HepG2 (cell line): ENCODE measurements around the gene SMAD6. TPM values are rescaled to one million over a fixed set of nuclear protein-coding genes. Genes with fewer than 3 reads are reported as not detected.

Source experiments
- ATAC-seq: fragments of 200-7000 bp; cut with Tn5 transposase; 3 replicates; pipeline ENCODE4 v1.9.1; 2020; ENCODE audit warnings: mild to moderate bottlenecking, moderate library complexity
- BruUV-seq: library from RNA; stranded (reverse); fragments of 400-500 nt; replicated peaks from 2 replicates; lab custom pipeline; 2021; lab: Mats Ljungman, UMichigan
- CTCF ChIA-PET: fragments of 300-600 bp; formaldehyde crosslinking; extraction: SDS; loops from one replicate; lab custom pipeline; 2021; ENCODE audit warnings: low total read pairs, inconsistent platforms, low intra/inter-chr PET ratio; lab: Yijun Ruan, JAX
- POLR2A ChIA-PET: fragments of 350-600 bp; sonication (Branson Sonifier 250); formaldehyde crosslinking; loops from one replicate; lab custom pipeline; 2020; ENCODE audit warnings: antibody characterized with exemption, inconsistent platforms; lab: Yijun Ruan, JAX
- DNase-seq: peaks from one replicate; pipeline ENCODE4 v3.0.0-alpha.2; 2015; ENCODE audit warnings: low spot score
- FAIRE-seq: peaks from 3 replicates; lab custom pipeline; 2011; peaks lifted over from hg19 to GRCh38; lab: Jason Lieb, UNC
- H2AFZ ChIP-seq: one replicate; pipeline ENCODE4 v1.6.1; 2011; ENCODE audit warnings: low read length, inconsistent platforms
- H3K27ac ChIP-seq: fragments of 300-600 bp; 3 replicates; pipeline ENCODE4 v1.8.0; 2011; ENCODE audit warnings: mixed run types, mild to moderate bottlenecking, mixed read lengths, low read length, inconsistent platforms; ENCODE audit not compliant: insufficient read depth; ENCODE audit errors: extremely low read length
- H3K27me3 ChIP-seq, 2 experiments: fragments of 200-600 bp in 1 of 2; 2 replicates in 1 of 2; 3 replicates in 1 of 2; pipeline versions ENCODE4 v1.6.0 to v1.8.0; 2011; ENCODE audit warnings: low read length in 2 of 2, mild to moderate bottlenecking in 2 of 2, moderate library complexity in 2 of 2, inconsistent platforms in 1 of 2; ENCODE audit not compliant: insufficient read depth in 2 of 2, control insufficient read depth in 1 of 2
- H3K36me3 ChIP-seq, 2 experiments: fragments of 200-600 bp in 1 of 2; replicated peaks in 1 of 2; 2 replicates in 1 of 2; 3 replicates in 1 of 2; pipeline versions ENCODE4 v1.5.1 to v1.8.0; 2011; ENCODE audit warnings: low read length in 2 of 2, inconsistent platforms in 1 of 2; ENCODE audit not compliant: insufficient read depth in 2 of 2, control insufficient read depth in 1 of 2
- H3K4me1 ChIP-seq: 2 replicates; pipeline ENCODE4 v1.5.1; 2012; ENCODE audit warnings: low read length, inconsistent platforms; ENCODE audit not compliant: insufficient read depth
- H3K4me2 ChIP-seq: 2 replicates; pipeline ENCODE4 v1.6.0; 2011; ENCODE audit warnings: low read depth, low read length, inconsistent platforms
- H3K4me3 ChIP-seq, 3 experiments: fragments of 200-600 bp in 1 of 3; sonication (generic), shearing (Covaris generic) in 1 of 3; replicated peaks in 1 of 3; 2 replicates each; pipeline ENCODE4 v1.5.1; 2011 to 2016; ENCODE audit warnings: low read length in 3 of 3, inconsistent platforms in 2 of 3, low read depth in 2 of 3, mild to moderate bottlenecking in 2 of 3, control low read depth in 1 of 3, mixed read lengths in 1 of 3; ENCODE audit not compliant: insufficient read depth in 1 of 3
- H3K79me2 ChIP-seq: one replicate; pipeline ENCODE4 v1.6.1; 2011; ENCODE audit warnings: low read length, inconsistent platforms; ENCODE audit not compliant: insufficient read depth
- H3K9ac ChIP-seq: 2 replicates; pipeline ENCODE4 v1.6.0; 2011; ENCODE audit warnings: mild to moderate bottlenecking, low read depth, low read length, inconsistent platforms; ENCODE audit not compliant: insufficient read depth
- H3K9me3 ChIP-seq: 2 replicates; pipeline ENCODE4 v1.5.1; 2012; ENCODE audit warnings: mild to moderate bottlenecking, low read length
- H4K20me1 ChIP-seq: 2 replicates; pipeline ENCODE4 v1.6.0; 2011; ENCODE audit warnings: inconsistent platforms, mild to moderate bottlenecking, low read length, moderate library complexity; ENCODE audit not compliant: insufficient read depth
- ATF1 ChIP-seq: IDR thresholded peaks from 2 replicates; pipeline ENCODE4 v1.6.1; 2016; ENCODE audit warnings: mild to moderate bottlenecking, control low read depth
- E2F2 ChIP-seq: sonication (generic); formaldehyde crosslinking; IDR thresholded peaks from 2 replicates; pipeline ENCODE4 v1.4.0; 2020; ENCODE audit warnings: missing genetic modification reagents, borderline replicate concordance
- FOXA1 ChIP-seq, 2 experiments: fragments of 450-650 bp in 1 of 2; sonication (generic) in 1 of 2; formaldehyde crosslinking in 1 of 2; IDR thresholded peaks; 2 replicates each; pipeline versions ENCODE4 v1.4.0 to v1.6.1; 2016 to 2020; ENCODE audit warnings: missing genetic modification reagents in 1 of 2
- MXD4 ChIP-seq: IDR thresholded peaks from 2 replicates; pipeline ENCODE4 v1.6.1; 2016; ENCODE audit warnings: mild to moderate bottlenecking, missing biosample characterization, missing genetic modification reagents
- NFAT5 ChIP-seq: sonication (generic); formaldehyde crosslinking; IDR thresholded peaks from 2 replicates; pipeline ENCODE4 v1.4.0; 2020; ENCODE audit warnings: missing genetic modification reagents
- POLR2AphosphoS5 ChIP-seq: IDR thresholded peaks from 2 replicates; pipeline ENCODE4 v1.6.1; 2012; ENCODE audit warnings: low read depth, low read length
- POLR2G ChIP-seq: fragments of 200-400 bp; formaldehyde crosslinking; IDR thresholded peaks from 2 replicates; pipeline ENCODE4 v1.6.1; 2018; ENCODE audit warnings: mild to moderate bottlenecking, low read depth, low read length, moderate library complexity
- SIN3A ChIP-seq: IDR thresholded peaks from 2 replicates; pipeline ENCODE4 v1.6.1; 2011; ENCODE audit warnings: low read depth, mild to moderate bottlenecking, control low read depth, low read length, borderline replicate concordance
- SYNCRIP ChIP-seq: fragments of 200-400 bp; formaldehyde crosslinking; IDR thresholded peaks from 2 replicates; pipeline ENCODE4 v1.6.1; 2018; ENCODE audit warnings: mild to moderate bottlenecking, low read depth, low read length; ENCODE audit not compliant: insufficient read depth
- TEAD3 ChIP-seq: optimal IDR thresholded peaks from 2 replicates; pipeline ENCODE3; 2016; ENCODE audit warnings: borderline replicate concordance
- ZNF362 ChIP-seq: sonication (generic); formaldehyde crosslinking; IDR thresholded peaks from 2 replicates; pipeline ENCODE4 v1.4.0; 2020; ENCODE audit warnings: missing genetic modification reagents, mild to moderate bottlenecking, borderline replicate concordance
- ZNF441 ChIP-seq: sonication (generic); formaldehyde crosslinking; IDR thresholded peaks from 2 replicates; pipeline ENCODE4 v1.7.0; 2021; ENCODE audit warnings: missing genetic modification reagents, borderline replicate concordance
- ZNF552 ChIP-seq: sonication (generic); formaldehyde crosslinking; IDR thresholded peaks from 2 replicates; pipeline ENCODE4 v1.9.0; 2022; ENCODE audit warnings: missing genetic modification reagents, mild to moderate bottlenecking, borderline replicate concordance
- ZNF558 ChIP-seq: sonication (generic); formaldehyde crosslinking; IDR thresholded peaks from 2 replicates; pipeline ENCODE4 v1.9.0; 2022; ENCODE audit warnings: mild to moderate bottlenecking, missing genetic modification reagents, borderline replicate concordance
- ZSCAN22 ChIP-seq: sonication (generic); formaldehyde crosslinking; IDR thresholded peaks from 2 replicates; pipeline ENCODE4 v1.4.0; 2020; ENCODE audit warnings: mild to moderate bottlenecking, missing genetic modification reagents
- in situ Hi-C: cut with HindIII; loops from 2 replicates; pipeline ENCODE4 v1.10.0; 2017; ENCODE audit warnings: low pct_unique_long_range_greater_than_20kb; ENCODE audit not compliant: extremely low pct_ligation_motif_present
- intact Hi-C: fragments of 100-400 bp; cut with micrococcal nuclease; formaldehyde crosslinking; loops from one replicate; pipeline ENCODE4 v1.10.0; 2022; ENCODE audit not compliant: unreplicated experiment
- polyA plus RNA-seq, 8 experiments: library from polyadenylated mRNA; depleted of rRNA in 3 of 8; stranded (reverse) in 7 of 8; unstranded in 1 of 8; fragments of >200 nt; fragmentation: Illumina TruSeq in 4 of 8; extraction: Trizol in 4 of 8; gene quantifications; 2 replicates each; pipeline versions ENCODE4 v1.2.1 to v1.2.3, GENCODE V29; 2011 to 2016; ENCODE audit warnings: low read depth in 4 of 8, missing spikeins in 1 of 8, mixed read lengths in 1 of 8; ENCODE audit not compliant: insufficient read depth in 1 of 8
- total RNA-seq, 5 experiments: library from RNA; depleted of rRNA; stranded (reverse); fragments of >200 nt; fragmentation: Illumina TruSeq; extraction: Trizol; gene quantifications; 2 replicates each; pipeline ENCODE4 v1.2.3, GENCODE V29; 2016; ENCODE audit warnings: low read depth in 1 of 5

SMAD6 gene
- total and polyA plus RNA-seq, 2 of the 13 experiments (the other 11 are each of a cell fraction or from before 2014, with no cell fraction given): 3.3 to 4.4 TPM

GRCh38 chr15:66679657-66680108 lies 22.4 kb upstream of the SMAD6 start (continued):
- no peak for TF ChIP-seq ZNF362 (CRISPR knock-in tag)
- TF ChIP-seq MXD4: no peak
- TF ChIP-seq ZSCAN22: no peak
- no peak; the same call in 1 of the 2 replicates for TF ChIP-seq SIN3A
- no peak for TF ChIP-seq FOXA1 (IDR thresholded peaks at IDR 0.05)
- peak; percentile 80 for TF ChIP-seq FOXA1 (CRISPR knock-in tag; IDR thresholded peaks at IDR 0.05)
- no peak for TF ChIP-seq ZNF558 (CRISPR knock-in tag)
- TF ChIP-seq POLR2G: no peak

- Histone ChIP-seq H3K4me1 (peaks cover 35% of the 10 kb centered on the region), H3K79me2 (no peaks in the 10 kb centered on the region), H3K4me3 (no peak overlapping the region), H3K9ac (no peak overlapping the region), H3K4me2 (no peak overlapping the region), H3K36me3 (no peaks in the 10 kb centered on the region), H3K9me3 (peaks cover 8% of the 10 kb centered on the region; the same call in 1 of the 2 replicates), H4K20me1 (no peaks in the 10 kb centered on the region), H3K27me3 (no peaks in the 10 kb centered on the region), H2AFZ (no peak overlapping the region), H3K27ac (no peak overlapping the region)
- in situ Hi-C loops (no loop called here), intact Hi-C loops (no loop called here)
- FAIRE-seq: no peak
- no TSS peak for BruUV-seq
- CTCF ChIA-PET: no interaction called here
- POLR2A ChIA-PET: no interaction called here
- no peak for ATAC-seq
- DNase-seq: no peak
- TF ChIP-seq TEAD3 (CRISPR knock-in tag) (no peak), ZNF552 (CRISPR knock-in tag) (no peak), E2F2 (no peak), NFAT5 (no peak), ZNF441 (CRISPR knock-in tag) (no peak), SYNCRIP (no peak), POLR2AphosphoS5 (no peak), ATF1 (CRISPR knock-in tag) (no peak)
Measured at GRCh38 chr15:66680502-66680901, 21.5 kb upstream of the SMAD6 start.
